Measurements from ENCODE around the gene NUDT7.

The NUDT7 gene

DNA sequence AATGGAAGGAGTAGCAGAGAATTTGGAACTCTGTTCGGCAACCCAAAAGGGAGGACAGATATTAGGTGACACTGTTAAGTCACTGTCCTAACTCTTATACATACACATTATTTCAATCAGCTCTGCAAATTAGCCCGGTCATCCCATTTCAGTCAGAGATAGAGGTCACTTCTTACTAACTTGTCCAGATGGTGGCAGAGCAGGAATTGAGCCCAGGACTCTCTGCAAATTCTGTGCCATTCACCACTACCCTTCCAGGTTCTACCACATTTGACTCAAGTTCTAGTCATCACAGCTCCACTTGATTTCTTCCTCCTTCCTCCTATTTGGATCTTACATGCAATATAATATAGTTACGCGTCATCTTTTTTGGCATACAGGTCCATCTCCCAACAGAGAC lies 35.9 kb upstream of the NUDT7 start:
- no peak overlapping the region for H3K9ac ChIP-seq (ENCODE audit: low read depth, low read length)
- H3K36me3 ChIP-seq (ENCODE audit: control insufficient read depth, insufficient read depth, low read length): no peaks in the 10 kb centered on the region
- no peaks in the 10 kb centered on the region for H3K9me3 ChIP-seq (ENCODE audit: control insufficient read depth, insufficient read depth, low read length)
- H3K27ac ChIP-seq (ENCODE audit: low read depth, low read length): no peak overlapping the region
- H3K4me1 ChIP-seq (ENCODE audit: control insufficient read depth, insufficient read depth, low read length): no peaks in the 10 kb centered on the region
- H3K4me3 ChIP-seq (ENCODE audit: low read depth, low read length): no peak overlapping the region
- H3K27me3 ChIP-seq (ENCODE audit: control insufficient read depth, insufficient read depth, low read length): no peaks in the 10 kb centered on the region

DNA sequence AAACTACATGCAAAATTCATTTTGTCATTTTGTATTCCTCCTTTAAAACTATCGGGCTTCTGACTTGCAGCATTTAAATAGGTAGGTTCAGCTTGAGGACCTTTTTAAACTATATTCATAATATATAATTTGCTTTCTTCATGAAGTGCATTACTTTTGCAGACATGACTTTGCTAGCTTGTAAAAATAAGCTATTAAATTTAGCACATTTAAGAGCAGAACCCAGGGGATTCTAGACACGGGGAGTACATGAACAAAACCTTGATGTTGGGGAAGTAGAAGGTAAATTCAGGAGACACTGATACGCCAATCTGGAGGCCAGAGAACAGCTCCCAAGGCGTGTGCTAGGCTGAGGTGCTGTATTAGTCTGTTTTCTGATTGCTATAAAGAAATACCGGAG lies 32.3 kb upstream of the NUDT7 start:
- no peaks in the 10 kb centered on the region for H3K9me3 ChIP-seq (ENCODE audit: control insufficient read depth, insufficient read depth, low read length)
- no peaks in the 10 kb centered on the region for H3K27me3 ChIP-seq (ENCODE audit: control insufficient read depth, insufficient read depth, low read length)
- no peak overlapping the region for H3K27ac ChIP-seq (ENCODE audit: low read depth, low read length)
- no peak overlapping the region for H3K4me3 ChIP-seq (ENCODE audit: low read depth, low read length)
- no peak overlapping the region for H3K9ac ChIP-seq (ENCODE audit: low read depth, low read length)
- no peaks in the 10 kb centered on the region for H3K36me3 ChIP-seq (ENCODE audit: control insufficient read depth, insufficient read depth, low read length)
- H3K4me1 ChIP-seq (ENCODE audit: control insufficient read depth, insufficient read depth, low read length): no peaks in the 10 kb centered on the region

DNA sequence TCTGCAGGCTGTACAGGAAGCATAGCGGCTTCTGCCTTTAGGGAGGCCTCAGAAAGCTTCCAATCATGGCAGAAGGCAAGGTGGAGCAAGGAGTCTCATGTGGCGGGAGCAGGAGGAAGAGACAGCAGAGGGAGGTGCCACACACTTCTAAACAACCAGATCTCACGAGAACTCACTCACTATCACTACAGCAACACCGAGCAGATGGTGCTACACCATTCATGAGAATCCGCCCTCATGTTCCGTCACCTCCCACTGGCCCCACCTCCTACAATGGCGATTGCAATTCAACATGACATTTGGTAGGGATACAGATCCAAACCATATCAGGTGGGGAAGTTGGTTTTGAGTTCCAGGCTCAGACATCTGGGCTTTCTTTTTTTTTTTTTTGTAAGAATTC lies 31.9 kb upstream of the NUDT7 start:
- no peak overlapping the region for H3K9ac ChIP-seq (ENCODE audit: low read depth, low read length)
- H3K27ac ChIP-seq (ENCODE audit: low read depth, low read length): no peak overlapping the region
- no peaks in the 10 kb centered on the region for H3K27me3 ChIP-seq (ENCODE audit: control insufficient read depth, insufficient read depth, low read length)
- H3K9me3 ChIP-seq (ENCODE audit: control insufficient read depth, insufficient read depth, low read length): no peaks in the 10 kb centered on the region
- no peaks in the 10 kb centered on the region for H3K4me1 ChIP-seq (ENCODE audit: control insufficient read depth, insufficient read depth, low read length)
- H3K4me3 ChIP-seq (ENCODE audit: low read depth, low read length): no peak overlapping the region
- H3K36me3 ChIP-seq (ENCODE audit: control insufficient read depth, insufficient read depth, low read length): no peaks in the 10 kb centered on the region

DNA sequence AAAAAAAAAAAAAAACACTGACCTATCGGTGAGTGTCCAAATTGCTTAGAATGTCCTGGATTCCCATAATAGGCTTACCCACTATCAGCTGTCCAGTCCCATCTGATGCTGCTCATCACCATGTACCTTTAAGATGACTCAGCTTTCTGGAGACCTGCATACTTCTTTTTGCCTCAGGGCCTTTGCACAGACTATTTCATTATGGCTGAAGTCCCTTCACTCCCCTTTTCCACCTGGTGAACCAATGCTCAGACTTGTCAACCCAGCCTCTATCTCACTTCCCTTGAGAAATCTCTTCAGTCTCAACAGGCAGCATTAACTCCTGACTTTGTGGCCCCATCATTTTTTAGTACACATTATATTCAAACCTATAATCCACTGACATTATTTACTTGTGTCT lies 29.7 kb upstream of the NUDT7 start:
- Histone ChIP-seq H3K9ac (ENCODE audit: low read depth, low read length) (no peak overlapping the region), H3K27ac (ENCODE audit: low read depth, low read length) (no peak overlapping the region)

DNA sequence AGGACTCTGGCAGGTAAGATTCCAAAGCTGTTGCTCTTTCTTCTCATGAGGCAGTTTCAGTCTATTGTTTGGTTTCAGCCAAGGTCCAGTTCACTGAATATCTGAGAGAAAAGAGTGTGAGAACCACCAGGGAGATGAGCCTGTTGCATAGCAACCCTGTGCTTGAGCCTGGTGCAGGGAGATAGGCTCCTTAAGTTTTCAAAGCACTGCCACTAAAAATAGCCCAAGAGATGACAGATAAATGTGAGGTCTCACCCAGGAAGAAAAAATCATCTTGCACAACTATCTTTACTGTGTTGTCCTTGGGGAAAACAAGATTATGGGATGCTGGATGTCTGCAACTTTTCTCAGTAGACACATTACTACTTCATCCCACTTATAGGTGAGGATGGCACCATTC lies 26.2 kb upstream of the NUDT7 start:
- Histone ChIP-seq H3K4me3 (ENCODE audit: low read depth, low read length) (no peak overlapping the region), H3K27me3 (ENCODE audit: control insufficient read depth, insufficient read depth, low read length) (no peaks in the 10 kb centered on the region)

More for the DNA sequence above, 29.7 kb upstream of the NUDT7 start:
- H3K27me3 ChIP-seq (ENCODE audit: control insufficient read depth, insufficient read depth, low read length): no peaks in the 10 kb centered on the region
- H3K4me3 ChIP-seq (ENCODE audit: low read depth, low read length): no peak overlapping the region
- no peaks in the 10 kb centered on the region for H3K36me3 ChIP-seq (ENCODE audit: control insufficient read depth, insufficient read depth, low read length)
- no peaks in the 10 kb centered on the region for H3K9me3 ChIP-seq (ENCODE audit: control insufficient read depth, insufficient read depth, low read length)
- H3K4me1 ChIP-seq (ENCODE audit: control insufficient read depth, insufficient read depth, low read length): no peaks in the 10 kb centered on the region

DNA sequence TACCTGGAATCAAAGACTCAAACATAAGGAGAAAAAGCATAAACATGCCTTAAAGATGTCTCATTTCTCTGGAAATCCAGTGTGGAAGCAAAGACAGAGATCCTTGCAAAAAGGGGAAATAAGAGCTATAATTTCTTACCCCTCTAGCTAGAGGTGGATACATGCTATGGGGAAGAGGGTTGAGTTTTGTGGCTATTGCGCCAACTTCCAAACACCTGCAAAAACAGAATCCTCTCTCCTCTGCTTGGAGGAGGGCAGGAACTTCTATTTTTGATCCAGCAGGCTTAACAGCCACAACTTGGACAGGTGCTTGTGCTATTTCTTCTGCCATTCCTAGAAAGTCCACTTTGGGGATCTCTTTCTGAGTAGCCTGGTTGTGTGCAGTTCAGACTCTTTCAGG lies 21.5 kb upstream of the NUDT7 start:
- no peak overlapping the region for H3K9ac ChIP-seq (ENCODE audit: low read depth, low read length)

More for the DNA sequence above, 26.2 kb upstream of the NUDT7 start:
- H3K9ac ChIP-seq (ENCODE audit: low read depth, low read length): no peak overlapping the region
- no peaks in the 10 kb centered on the region for H3K9me3 ChIP-seq (ENCODE audit: control insufficient read depth, insufficient read depth, low read length)
- H3K4me1 ChIP-seq (ENCODE audit: control insufficient read depth, insufficient read depth, low read length): no peaks in the 10 kb centered on the region
- H3K36me3 ChIP-seq (ENCODE audit: control insufficient read depth, insufficient read depth, low read length): no peaks in the 10 kb centered on the region
- no peak overlapping the region for H3K27ac ChIP-seq (ENCODE audit: low read depth, low read length)

DNA sequence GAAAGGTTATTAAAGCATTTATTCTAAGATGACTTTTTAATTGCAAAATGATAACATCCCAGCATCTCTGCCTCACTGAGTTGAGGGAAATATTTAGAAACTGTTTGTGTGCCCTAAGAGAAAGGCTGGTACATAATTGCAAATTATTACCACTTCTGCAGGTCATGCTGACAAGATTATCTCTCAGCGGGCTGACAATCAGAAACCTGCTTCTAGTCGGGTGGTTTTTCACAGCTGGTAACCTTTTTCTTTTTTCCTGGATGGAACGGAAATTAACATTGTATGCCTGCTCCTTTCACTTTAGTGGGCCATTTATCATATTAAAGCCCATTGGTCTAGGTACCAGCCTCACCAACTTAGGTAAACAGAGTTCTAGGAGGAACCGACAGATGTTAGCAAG lies 17.0 kb upstream of the NUDT7 start:
- no peaks in the 10 kb centered on the region for H3K36me3 ChIP-seq (ENCODE audit: control insufficient read depth, insufficient read depth, low read length)
- no peak overlapping the region for H3K27ac ChIP-seq (ENCODE audit: low read depth, low read length)
- no peaks in the 10 kb centered on the region for H3K4me1 ChIP-seq (ENCODE audit: control insufficient read depth, insufficient read depth, low read length)
- no peaks in the 10 kb centered on the region for H3K9me3 ChIP-seq (ENCODE audit: control insufficient read depth, insufficient read depth, low read length)
- no peak overlapping the region for H3K4me3 ChIP-seq (ENCODE audit: low read depth, low read length)
- H3K9ac ChIP-seq (ENCODE audit: low read depth, low read length): no peak overlapping the region
- no peaks in the 10 kb centered on the region for H3K27me3 ChIP-seq (ENCODE audit: control insufficient read depth, insufficient read depth, low read length)

More for the DNA sequence above, 21.5 kb upstream of the NUDT7 start:
- Histone ChIP-seq H3K36me3 (ENCODE audit: control insufficient read depth, insufficient read depth, low read length) (no peaks in the 10 kb centered on the region), H3K4me1 (ENCODE audit: control insufficient read depth, insufficient read depth, low read length) (no peaks in the 10 kb centered on the region), H3K4me3 (ENCODE audit: low read depth, low read length) (no peak overlapping the region), H3K9me3 (ENCODE audit: control insufficient read depth, insufficient read depth, low read length) (no peaks in the 10 kb centered on the region), H3K27ac (ENCODE audit: low read depth, low read length) (no peak overlapping the region), H3K27me3 (ENCODE audit: control insufficient read depth, insufficient read depth, low read length) (no peaks in the 10 kb centered on the region)

DNA sequence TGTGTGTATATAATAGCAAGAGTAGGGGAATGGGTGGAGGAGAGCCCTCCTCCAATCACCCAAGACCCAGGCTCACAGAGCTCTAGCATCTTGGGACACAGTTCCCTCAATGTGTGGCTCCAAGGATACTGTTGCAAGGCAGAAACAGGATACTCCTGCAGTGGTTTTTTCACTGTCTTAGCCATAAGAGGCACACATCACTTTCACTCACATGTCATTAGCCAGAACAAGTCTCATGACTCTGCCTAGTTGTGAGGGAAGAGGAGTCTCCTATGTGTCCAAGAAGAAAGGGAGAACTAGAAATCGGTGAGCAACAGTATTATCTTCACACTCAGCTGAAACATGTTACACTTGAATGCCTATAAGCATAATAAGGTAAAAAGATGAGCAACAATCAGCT lies 11.1 kb upstream of the NUDT7 start:
- Histone ChIP-seq H3K4me3 (ENCODE audit: low read depth, low read length) (no peak overlapping the region), H3K27ac (ENCODE audit: low read depth, low read length) (no peak overlapping the region), H3K27me3 (ENCODE audit: control insufficient read depth, insufficient read depth, low read length) (no peaks in the 10 kb centered on the region), H3K4me1 (ENCODE audit: control insufficient read depth, insufficient read depth, low read length) (no peaks in the 10 kb centered on the region), H3K9ac (ENCODE audit: low read depth, low read length) (no peak overlapping the region), H3K9me3 (ENCODE audit: control insufficient read depth, insufficient read depth, low read length) (no peaks in the 10 kb centered on the region), H3K36me3 (ENCODE audit: control insufficient read depth, insufficient read depth, low read length) (no peaks in the 10 kb centered on the region)

DNA sequence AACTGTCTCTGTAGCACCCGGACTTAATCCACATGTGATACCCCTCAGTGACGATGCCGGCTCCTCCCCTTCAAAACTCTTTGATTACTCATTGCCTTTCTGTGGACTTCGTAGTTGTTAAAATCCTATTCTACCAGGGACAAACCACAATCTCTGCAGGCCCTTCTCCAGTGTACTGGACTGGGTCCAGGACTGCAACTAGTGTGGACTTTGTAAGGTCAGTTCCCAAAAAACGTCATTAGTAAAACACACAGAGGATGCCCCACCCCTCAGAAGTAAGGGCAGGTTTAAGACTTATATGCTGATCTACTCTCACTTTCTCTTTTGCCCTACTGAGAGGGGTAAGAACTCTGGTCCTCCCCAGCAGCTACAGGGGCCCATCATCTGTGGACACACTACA lies 10.5 kb upstream of the NUDT7 start:
- no peaks in the 10 kb centered on the region for H3K4me1 ChIP-seq (ENCODE audit: control insufficient read depth, insufficient read depth, low read length)

DNA sequence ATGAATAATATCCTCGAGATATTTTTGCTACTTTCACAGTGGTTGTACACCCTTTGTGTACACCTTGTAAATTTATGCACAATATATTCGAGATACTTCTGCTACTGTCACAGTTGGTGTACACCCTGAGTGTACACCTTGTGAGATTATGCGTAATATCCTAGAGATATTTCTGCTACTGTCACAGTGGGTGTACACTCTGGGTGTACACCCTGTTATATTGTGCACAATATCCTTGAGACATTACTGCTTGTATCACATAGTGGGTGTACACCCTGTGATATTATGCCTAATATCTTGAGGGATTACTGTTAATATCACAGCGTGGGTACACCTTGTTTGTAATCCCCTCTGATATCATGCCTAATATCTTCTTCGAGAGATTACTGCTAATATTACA lies 7.2 kb upstream of the NUDT7 start:
- Histone ChIP-seq H3K4me1 (ENCODE audit: control insufficient read depth, insufficient read depth, low read length) (no peaks in the 10 kb centered on the region), H3K36me3 (ENCODE audit: control insufficient read depth, insufficient read depth, low read length) (no peaks in the 10 kb centered on the region), H3K27ac (ENCODE audit: low read depth, low read length) (no peak overlapping the region), H3K9ac (ENCODE audit: low read depth, low read length) (no peak overlapping the region), H3K27me3 (ENCODE audit: control insufficient read depth, insufficient read depth, low read length) (no peaks in the 10 kb centered on the region), H3K9me3 (ENCODE audit: control insufficient read depth, insufficient read depth, low read length) (no peaks in the 10 kb centered on the region), H3K4me3 (ENCODE audit: low read depth, low read length) (no peak overlapping the region)

More for the DNA sequence above, 10.5 kb upstream of the NUDT7 start:
- Histone ChIP-seq H3K9me3 (ENCODE audit: control insufficient read depth, insufficient read depth, low read length) (no peaks in the 10 kb centered on the region), H3K4me3 (ENCODE audit: low read depth, low read length) (no peak overlapping the region), H3K27me3 (ENCODE audit: control insufficient read depth, insufficient read depth, low read length) (no peaks in the 10 kb centered on the region), H3K9ac (ENCODE audit: low read depth, low read length) (no peak overlapping the region), H3K27ac (ENCODE audit: low read depth, low read length) (no peak overlapping the region), H3K36me3 (ENCODE audit: control insufficient read depth, insufficient read depth, low read length) (no peaks in the 10 kb centered on the region)

DNA sequence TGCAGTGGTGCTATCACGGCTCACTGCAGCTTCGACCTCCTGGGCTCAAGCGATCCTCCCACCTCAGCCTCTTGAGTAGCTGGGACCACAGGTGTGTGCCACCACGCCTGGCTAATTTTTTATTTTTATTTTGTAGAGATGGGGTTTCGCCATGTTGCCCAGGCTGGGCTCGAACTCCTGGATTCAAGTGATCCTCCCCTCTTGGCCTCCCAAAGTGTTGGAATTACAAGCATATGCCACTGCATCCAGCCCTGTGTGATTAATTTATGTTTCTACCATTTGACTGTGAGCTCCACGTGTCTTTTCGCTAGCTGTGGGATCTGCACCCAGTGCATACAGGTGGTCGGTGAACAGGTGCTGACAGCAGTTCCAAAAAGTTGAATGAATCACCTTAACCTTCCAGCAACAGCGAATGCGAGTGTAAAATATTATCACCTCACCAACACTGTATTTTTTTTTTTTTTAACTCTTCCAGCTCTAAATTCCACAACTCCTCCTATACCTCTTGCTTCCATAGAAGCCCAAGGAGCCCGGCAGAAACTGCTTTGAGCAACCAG lies 484 bp upstream of the NUDT7 start:
- Histone ChIP-seq H3K4me1 (ENCODE audit: control insufficient read depth, insufficient read depth, low read length) (peaks cover 5% of the 10 kb centered on the region; the same call in 1 of the 2 replicates), H3K36me3 (ENCODE audit: control insufficient read depth, insufficient read depth, low read length) (no peaks in the 10 kb centered on the region), H3K4me3 (ENCODE audit: low read depth, low read length) (peak overlapping the region; percentile 25; the same call in 1 of the 2 replicates), H3K27ac (ENCODE audit: low read depth, low read length) (peak overlapping the region; percentile 21), H3K27me3 (ENCODE audit: control insufficient read depth, insufficient read depth, low read length) (no peaks in the 10 kb centered on the region), H3K9ac (ENCODE audit: low read depth, low read length) (no peak overlapping the region), H3K9me3 (ENCODE audit: control insufficient read depth, insufficient read depth, low read length) (no peaks in the 10 kb centered on the region)

DNA sequence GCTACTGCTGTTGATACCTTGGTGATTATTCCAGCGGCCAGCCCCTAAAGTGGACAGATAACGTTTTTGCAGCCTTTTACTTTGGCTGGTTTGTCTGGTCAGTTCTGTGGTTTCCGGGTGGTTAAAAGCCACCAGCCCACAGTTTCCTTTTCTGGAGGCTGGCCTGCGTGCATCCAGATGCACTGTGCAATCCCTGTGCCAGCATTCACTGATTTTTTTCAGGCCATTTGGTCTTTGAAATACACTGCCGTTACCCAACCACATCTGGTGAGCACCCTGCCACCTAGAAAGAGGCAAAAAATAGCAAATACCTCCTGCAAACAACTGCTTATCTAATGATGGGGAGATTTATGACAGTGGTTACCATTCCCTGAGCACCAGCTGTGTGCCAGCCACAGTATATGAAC lies 797 bp downstream of the NUDT7 start:
- Histone ChIP-seq H3K9ac (ENCODE audit: low read depth, low read length) (peak overlapping the region; percentile 89), H3K36me3 (ENCODE audit: control insufficient read depth, insufficient read depth, low read length) (no peaks in the 10 kb centered on the region), H3K27ac (ENCODE audit: low read depth, low read length) (peak overlapping the region; percentile 96)

More for the DNA sequence above, 797 bp downstream of the NUDT7 start:
- Histone ChIP-seq H3K4me3 (ENCODE audit: low read depth, low read length) (peak overlapping the region; percentile 71), H3K4me1 (ENCODE audit: control insufficient read depth, insufficient read depth, low read length) (peaks cover 5% of the 10 kb centered on the region; the same call in 1 of the 2 replicates), H3K27me3 (ENCODE audit: control insufficient read depth, insufficient read depth, low read length) (no peaks in the 10 kb centered on the region), H3K9me3 (ENCODE audit: control insufficient read depth, insufficient read depth, low read length) (no peaks in the 10 kb centered on the region)
